GM18526 (cell line): ENCODE data around the gene DLGAP5.

ENCODE experiments used
- POLR2A ChIP-seq: IDR thresholded peaks from 3 replicates; pipeline ENCODE4 v1.6.1; 2011; ENCODE audit not compliant: insufficient read length; ENCODE audit errors: extremely low read depth

The DLGAP5 gene

DNA sequence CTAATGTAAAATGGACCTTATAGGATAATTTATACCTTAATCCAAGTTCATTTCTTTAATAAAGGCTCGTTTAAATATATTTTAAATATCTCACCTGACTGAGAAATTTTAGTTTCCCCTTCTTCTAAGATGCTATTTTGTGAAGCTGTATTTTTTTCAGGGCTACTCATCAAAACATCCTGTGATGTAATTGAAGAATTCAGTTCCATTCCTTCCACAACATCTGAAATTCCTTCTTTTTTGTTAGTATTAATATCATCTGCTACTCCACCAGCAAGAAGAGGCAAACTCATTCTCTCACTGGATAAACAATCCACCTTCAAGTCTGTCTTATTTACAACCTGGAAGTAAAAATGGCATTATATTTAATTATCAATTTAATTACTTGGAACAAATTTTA lies 39.8 kb downstream of the DLGAP5 start:
- TF ChIP-seq POLR2A = no peak

DNA sequence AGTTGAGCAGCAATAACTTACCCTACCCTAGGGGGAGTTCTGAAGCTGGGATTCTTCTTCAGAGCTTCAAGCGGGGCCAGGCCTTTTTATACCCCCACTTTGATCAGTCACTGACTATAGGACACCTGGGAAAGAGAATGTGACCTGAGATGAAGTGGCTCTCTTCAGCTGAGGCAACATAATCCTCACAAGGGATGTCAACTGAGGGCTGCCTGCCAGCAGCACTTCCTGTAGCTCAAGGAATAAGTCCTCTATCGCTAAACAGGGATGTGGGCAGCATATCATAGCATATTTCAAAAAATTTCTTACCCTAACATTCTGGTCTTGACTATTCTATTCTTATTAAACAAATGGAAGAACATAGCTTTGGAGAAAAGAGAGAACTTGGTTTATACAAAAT lies 45.0 kb downstream of the DLGAP5 start:
- no peak for TF ChIP-seq POLR2A

DNA sequence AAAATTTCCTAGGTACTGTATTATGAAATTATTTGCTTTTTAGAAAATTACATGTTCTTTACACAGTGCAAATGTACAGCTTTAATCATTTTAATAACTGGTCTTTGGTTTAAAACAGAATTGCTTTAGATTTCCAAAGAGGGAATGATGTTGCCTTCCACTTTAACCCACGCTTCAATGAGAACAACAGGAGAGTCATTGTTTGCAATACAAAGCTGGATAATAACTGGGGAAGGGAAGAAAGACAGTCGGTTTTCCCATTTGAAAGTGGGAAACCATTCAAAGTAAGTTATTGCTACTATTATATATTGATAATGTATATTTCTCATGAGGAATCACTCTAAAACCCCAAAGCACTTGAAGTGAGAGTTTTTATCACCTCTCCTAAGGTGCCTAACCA lies 48.9 kb downstream of the DLGAP5 start:
- no peak for TF ChIP-seq POLR2A

DNA sequence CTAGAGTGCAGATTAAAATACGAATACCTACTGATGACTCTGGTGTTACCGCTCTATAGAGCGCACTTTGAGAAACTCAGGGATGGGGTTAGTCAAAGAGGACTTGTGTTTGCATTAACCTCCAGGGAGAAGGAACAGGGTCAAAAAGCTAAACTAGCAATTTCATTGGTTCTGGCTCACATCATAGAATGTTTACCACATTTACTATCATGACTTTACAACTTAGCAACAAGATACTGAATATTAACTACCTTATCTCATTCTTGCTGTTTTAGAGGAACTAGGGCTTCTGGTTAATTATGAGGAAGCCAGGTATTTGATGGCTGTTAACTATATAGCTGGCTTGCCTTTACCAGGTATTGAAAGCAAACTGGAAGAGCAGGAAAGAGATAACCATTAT lies 49.6 kb downstream of the DLGAP5 start:
- no peak for TF ChIP-seq POLR2A

DNA sequence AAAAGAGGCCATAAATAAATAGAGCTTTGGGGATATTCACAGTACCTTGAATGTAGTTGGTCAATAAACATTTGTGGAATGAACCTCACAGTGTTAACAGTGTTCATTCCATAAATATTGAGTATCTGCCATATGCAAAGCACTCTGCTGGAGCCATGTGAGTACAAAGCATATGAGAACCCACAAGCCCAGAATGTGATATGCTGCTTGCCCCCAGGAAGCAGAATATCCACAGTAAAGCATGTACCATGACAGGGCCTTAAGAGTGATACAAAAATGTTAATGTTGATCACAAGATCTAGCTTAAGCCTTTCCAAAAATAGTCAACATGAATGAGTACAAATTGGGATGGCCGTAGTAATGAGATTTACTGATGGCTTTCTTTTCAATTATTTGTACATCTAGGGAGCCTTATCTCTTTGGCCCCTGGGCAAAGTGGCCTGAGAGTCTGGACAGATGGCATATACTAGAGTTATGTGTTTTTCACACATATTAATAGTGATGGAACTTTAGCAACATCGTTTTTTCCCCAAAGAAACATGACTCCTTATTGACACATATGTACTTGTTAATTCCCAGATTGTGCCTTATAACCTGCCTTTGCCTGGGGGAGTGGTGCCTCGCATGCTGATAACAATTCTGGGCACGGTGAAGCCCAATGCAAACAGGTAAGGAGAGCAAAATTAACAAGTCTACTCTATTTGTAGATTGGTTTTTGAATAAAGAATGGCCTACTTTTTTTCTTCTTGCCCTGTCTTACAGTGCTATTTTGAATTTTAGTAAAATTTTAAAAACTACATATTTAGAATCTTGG lies 51.5 kb downstream of the DLGAP5 start:
- no peak for TF ChIP-seq POLR2A

DNA sequence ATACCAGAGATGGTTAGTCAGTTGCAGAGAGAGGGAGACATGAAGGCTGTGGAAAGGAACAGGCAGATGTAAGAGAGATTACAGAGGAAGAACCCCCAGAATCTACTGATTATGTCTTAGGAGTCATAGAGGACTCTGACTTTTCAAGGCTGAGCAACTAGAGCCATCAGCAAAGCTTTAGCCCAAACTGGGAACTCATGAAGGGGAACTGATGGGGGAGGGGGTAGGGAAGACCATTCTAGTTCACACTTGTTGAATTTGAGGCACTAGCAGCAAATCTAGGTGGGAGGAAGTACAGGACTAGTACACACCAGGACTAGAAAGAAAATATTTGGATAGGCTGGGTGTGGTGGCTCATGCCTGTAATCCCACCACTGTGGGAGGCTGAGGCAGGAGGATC lies 52.2 kb downstream of the DLGAP5 start:
- TF ChIP-seq POLR2A = no peak

DNA sequence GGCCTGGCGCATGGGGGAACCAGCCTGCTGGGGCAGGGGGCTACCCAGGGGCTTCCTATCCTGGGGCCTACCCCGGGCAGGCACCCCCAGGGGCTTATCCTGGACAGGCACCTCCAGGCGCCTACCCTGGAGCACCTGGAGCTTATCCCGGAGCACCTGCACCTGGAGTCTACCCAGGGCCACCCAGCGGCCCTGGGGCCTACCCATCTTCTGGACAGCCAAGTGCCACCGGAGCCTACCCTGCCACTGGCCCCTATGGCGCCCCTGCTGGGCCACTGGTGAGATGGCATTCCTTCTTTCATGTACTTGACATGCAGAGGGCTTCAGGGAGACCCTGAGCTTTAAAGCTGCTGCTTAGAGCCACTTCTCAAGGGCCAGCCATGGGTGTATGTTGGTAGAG lies 53.3 kb downstream of the DLGAP5 start:
- TF ChIP-seq POLR2A = no peak

DNA sequence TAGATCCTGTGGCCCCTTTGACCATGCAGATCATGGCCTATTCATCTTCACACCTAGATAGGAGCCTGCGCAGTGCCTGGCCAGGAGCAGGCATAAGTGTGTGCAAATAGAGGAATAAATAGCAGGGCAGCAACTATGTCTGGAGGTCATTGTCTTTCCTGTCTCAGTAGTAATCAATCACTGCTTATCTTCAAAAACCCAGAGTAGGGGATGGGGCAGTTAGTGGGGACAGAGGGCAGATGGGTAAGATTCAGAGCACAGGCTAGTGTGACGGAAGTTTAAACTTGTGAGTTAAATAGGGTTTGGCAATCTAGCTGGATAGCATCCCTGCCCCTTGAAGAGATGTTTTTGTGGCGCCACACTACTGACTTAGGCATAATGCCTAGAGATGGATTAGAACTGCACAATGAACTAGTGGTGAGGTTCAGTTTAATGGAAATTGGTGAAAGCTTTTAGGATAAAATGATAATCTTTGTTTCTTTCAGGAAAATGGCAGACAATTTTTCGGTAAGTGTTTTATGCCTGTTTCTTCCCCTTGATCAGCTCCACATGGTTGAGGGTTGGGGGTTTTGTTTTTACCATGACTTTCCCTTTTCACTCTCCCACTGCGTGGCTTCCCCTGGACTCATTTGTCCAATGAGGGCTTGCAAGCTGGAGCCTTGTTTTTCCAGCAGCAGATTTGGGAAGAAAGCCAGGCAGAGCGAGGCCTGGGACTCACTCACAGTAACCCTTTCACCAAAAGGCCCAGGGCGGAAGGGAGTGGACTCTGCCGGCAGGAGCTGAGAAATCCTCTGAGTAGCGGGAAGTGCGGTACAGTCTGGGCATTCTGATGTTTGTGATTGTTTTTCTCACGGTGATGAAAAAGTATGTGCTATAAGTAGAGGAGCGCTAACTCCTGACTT lies 54.2 kb downstream of the DLGAP5 start:
- no peak for TF ChIP-seq POLR2A

DNA sequence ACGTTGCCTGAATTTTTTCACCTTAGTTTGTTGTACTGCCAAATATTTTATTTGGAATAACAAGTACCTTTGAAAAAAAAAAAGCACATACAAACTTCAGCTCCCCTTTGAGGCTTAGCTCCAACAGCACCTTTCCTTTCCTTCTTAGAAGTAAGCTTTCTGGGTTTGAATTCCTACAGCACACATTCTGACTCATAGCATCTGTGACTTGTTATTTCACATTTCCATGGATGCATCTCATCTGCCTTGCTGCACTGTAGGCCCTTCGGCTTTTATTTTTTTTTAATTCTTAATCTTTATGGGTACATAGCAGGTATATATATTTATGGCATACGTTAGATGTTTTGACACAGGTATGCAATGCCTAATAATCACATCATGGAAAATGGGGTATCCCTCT lies 55.1 kb downstream of the DLGAP5 start:
- TF ChIP-seq POLR2A = no peak

DNA sequence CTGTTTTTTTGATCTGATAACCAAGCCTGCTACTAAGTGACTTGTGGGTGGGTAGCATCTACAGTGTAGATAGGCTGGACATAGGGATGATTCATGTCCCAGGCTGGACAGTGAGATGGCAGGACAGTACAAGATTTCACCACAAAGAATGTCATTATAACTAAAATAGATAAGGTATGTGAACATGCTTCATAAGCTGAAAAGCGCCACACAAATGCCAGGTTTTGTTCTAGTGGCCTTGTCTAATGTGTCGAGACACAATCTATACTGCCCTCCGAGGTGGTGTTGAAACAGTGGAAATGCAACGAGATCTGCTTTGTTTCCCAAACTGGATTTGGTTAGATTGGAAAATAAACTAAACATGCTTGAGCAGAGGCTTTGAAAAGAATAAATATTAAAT lies 58.0 kb downstream of the DLGAP5 start:
- no peak for TF ChIP-seq POLR2A

DNA sequence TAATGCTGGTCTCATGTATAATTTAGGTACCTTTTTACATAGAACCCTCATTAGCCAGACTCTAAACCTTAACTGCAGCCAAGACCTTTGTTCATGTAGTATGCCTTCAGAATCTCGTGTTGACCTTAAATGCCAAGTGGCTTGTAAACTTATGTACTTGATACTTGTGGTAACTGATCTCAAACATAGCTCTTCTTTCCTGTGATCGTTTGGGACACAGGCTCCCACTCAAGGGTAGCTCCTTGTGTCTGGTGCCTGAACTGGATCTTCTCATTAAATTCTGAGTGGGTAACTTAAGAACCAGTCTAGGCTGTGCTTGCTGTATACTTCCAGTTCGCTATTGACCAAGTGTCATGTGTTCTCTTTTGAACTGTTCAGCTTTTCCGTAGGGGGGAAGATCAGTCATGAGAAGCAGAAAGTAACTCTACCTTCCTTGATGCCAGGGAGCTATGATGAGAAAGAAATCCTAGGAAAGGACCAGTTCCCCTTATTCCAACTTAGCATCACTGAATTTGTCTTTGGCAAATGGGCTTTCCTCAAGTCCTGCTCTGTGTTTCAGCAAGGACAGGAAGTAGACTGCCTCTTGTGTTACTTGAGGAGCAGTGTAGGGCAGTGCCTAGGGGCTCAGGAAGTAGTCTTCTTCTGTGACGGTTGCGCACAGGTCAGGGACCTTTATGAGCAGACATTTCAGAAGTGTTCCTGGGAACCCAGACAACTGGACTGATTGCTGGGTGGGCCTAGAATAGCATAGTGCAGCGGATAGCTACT lies 59.8 kb downstream of the DLGAP5 start:
- TF ChIP-seq POLR2A = no peak

DNA sequence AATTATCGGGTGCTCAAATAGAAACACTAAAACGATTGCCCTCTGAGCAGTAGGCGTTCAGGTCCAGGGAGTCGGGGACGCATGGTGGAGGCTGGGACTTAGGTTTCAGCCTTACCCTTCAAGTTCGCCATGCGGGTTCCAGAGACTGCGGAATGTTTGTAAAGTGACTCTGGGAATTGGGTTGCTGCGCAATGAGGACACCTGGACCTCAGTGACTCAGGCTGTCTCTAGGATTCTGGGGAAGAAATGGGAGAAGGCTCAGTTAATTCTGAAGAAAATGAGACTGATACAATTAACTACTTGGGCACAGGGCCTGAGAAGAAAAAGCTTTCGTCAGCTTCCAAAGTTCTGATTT lies 61.2 kb downstream of the DLGAP5 start:
- no peak for TF ChIP-seq POLR2A

DNA sequence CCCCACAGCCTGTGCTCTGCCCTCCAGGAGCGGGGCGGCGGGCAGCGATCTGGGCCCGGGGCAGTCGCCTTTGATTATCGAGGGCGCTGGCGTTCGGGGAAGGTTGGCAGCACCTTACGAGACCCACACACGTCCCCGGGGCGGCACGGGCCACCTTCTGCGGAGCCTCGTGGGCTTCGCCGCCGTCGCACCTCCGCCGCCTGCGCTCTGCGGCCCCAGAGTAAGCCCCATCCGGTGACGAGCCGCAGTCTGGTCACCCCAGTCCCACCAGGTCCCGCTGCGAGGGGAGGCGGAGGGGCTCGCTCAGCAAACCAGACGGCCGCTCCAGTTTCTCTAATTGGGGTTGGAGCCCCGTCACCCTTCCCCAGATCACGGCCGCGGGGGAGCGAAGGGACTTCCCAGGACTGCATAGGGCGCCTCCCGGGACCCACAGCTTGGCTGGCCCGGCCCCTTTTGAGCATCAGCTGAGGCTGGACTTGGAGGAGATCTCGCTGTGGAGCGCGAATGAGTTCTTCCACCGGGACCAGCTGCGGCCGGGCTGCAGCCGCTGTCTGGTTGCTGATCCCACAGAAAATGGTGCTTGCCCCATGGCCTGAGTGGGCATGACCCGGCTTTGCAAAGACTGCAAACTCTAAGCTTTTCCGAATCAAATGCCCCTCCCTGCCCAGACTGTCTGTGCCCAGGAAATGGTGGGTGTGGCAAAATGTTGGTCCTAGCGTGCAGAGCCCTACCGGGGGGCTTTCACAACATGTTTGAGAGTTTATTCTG lies 61.8 kb downstream of the DLGAP5 start:
- no peak for TF ChIP-seq POLR2A

DNA sequence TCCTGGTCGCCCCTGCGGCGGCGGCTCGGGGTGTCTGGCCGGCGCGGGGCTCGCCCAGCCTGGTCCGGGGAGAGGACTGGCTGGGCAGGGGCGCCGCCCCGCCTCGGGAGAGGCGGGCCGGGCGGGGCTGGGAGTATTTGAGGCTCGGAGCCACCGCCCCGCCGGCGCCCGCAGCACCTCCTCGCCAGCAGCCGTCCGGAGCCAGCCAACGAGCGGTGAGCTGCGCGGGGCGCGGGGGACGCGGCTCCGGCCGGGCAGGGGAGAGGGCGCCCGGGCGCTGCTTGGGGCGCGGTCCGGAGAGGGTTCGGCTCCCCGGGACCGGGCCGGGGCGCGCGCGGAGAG lies 62.3 kb downstream of the DLGAP5 start, which contains the start of gene LGALS3:
LGALS3 (plus strand) TSS at position 167 of the 342 bp plus-strand sequence. CDS start 8,122 bp downstream, outside the sequence.
- TF ChIP-seq POLR2A = peak; percentile 71
